Fibroblast of lung (primary cell): ENCODE data around the gene SUGCT.

Source experiments
- CTCF ChIP-seq, 2 donors: IDR thresholded peaks in 1 of 2; conservative IDR thresholded peaks in 1 of 2; 1 replicate in 1 of 2; 2 replicates in 1 of 2; pipeline ENCODE4 v1.5.1; 2011 to 2012; ENCODE audit warnings: low read length in 2 of 2, control low read depth in 1 of 2, inconsistent platforms in 1 of 2, low read depth in 1 of 2, mild to moderate bottlenecking in 1 of 2
- EZH2 ChIP-seq: IDR thresholded peaks from 2 replicates; pipeline ENCODE4 v1.5.1; 2012; ENCODE audit warnings: low read length, control low read depth, mild to moderate bottlenecking; ENCODE audit errors: missing control alignments

- TF ChIP-seq CTCF (conservative IDR thresholded peaks at IDR 0.05 in 1 of 2, IDR thresholded peaks at IDR 0.05 in 1 of 2; ENCODE audit: low read depth in 1 of 2, low read length in 2 of 2) (no peak), EZH2 (no peak)
Measured at GRCh38 chr7:40492946-40493345, 358.1 kb downstream of the SUGCT start.
